GM10266 (cell line): ENCODE data around the gene ZNF407.

Source experiments
- DNase-seq: peaks from one replicate; pipeline ENCODE4 v3.0.0; 2012; ENCODE audit errors: extremely low spot score
- CTCF ChIP-seq: IDR thresholded peaks from 2 replicates; pipeline ENCODE4 v1.5.1; 2012; ENCODE audit warnings: mild to moderate bottlenecking, low read depth; ENCODE audit not compliant: control insufficient read depth, insufficient read depth; ENCODE audit errors: missing control alignments

The ZNF407 gene

GRCh38 chr18:74682141-74682990 is 84.7 kb downstream of the ZNF407 start:
- no peak for DNase-seq

GRCh38 chr18:74682991-74683297 is 85.3 kb downstream of the ZNF407 start:
- TF ChIP-seq CTCF: no peak
- DNase-seq: no peak

More at GRCh38 chr18:74682141-74682990, 84.7 kb downstream of the ZNF407 start:
- no peak for TF ChIP-seq CTCF

GRCh38 chr18:74683573-74683972 is 85.9 kb downstream of the ZNF407 start:
- no peak for TF ChIP-seq CTCF
- DNase-seq: no peak

- no peak for DNase-seq
- no peak for TF ChIP-seq CTCF
These were observed 91.6 kb downstream of the ZNF407 start for GRCh38 chr18:74689251-74689650.

- DNase-seq: no peak
- no peak for TF ChIP-seq CTCF
These were observed 94.8 kb downstream of the ZNF407 start for GRCh38 chr18:74692367-74693013.

- no peak for DNase-seq
- no peak for TF ChIP-seq CTCF
These were observed 96.8 kb downstream of the ZNF407 start for GRCh38 chr18:74694436-74694835.

GRCh38 chr18:74695170-74695569 is 97.5 kb downstream of the ZNF407 start:
- no peak for TF ChIP-seq CTCF
- no peak for DNase-seq
